ENCODE results near the gene OR52H1.

DNA sequence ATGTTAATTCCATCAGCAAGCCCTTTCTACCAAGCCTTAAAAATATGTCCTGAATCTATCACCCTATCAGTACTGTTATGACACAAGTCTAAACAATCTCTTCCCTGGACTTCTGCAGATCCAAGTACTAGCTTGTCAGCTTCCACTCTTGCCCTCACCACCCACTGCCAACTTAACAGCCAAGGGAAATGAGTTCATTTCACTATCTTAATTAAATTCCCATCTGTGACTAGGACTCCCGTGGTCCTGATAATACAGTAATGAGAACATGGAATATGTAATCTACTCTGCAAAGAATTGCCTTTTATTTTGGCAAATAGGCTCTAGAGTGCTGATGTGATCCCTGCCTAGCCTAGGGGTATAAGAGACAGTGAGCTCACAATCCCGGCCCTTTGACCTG lies 48.7 kb downstream of the OR52H1 start:
- TF ChIP-seq ELF1 (IDR thresholded peaks at IDR 0.05) (no peak), RAD21 (IDR thresholded peaks at IDR 0.05; ENCODE audit: low read length) (no peak), POLR2AphosphoS5 (IDR thresholded peaks at IDR 0.05; ENCODE audit: low read depth, low read length) (no peak), SMC3 (IDR thresholded peaks at IDR 0.05; ENCODE audit: low read depth, low read length) (no peak), EZH2phosphoT487 (IDR thresholded peaks at IDR 0.05; ENCODE audit: borderline replicate concordance, low read depth) (no peak), EP300 (IDR thresholded peaks at IDR 0.05; ENCODE audit: borderline replicate concordance in 1 of 2, low read depth in 1 of 2, low read length in 1 of 2) (no peak), FOXJ3 (CRISPR knock-in tag; IDR thresholded peaks at IDR 0.05) (no peak)
- TF ChIP-seq, protein P1, sequence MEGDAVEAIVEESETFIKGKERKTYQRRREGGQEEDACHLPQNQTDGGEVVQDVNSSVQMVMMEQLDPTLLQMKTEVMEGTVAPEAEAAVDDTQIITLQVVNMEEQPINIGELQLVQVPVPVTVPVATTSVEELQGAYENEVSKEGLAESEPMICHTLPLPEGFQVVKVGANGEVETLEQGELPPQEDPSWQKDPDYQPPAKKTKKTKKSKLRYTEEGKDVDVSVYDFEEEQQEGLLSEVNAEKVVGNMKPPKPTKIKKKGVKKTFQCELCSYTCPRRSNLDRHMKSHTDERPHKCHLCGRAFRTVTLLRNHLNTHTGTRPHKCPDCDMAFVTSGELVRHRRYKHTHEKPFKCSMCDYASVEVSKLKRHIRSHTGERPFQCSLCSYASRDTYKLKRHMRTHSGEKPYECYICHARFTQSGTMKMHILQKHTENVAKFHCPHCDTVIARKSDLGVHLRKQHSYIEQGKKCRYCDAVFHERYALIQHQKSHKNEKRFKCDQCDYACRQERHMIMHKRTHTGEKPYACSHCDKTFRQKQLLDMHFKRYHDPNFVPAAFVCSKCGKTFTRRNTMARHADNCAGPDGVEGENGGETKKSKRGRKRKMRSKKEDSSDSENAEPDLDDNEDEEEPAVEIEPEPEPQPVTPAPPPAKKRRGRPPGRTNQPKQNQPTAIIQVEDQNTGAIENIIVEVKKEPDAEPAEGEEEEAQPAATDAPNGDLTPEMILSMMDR (IDR thresholded peaks at IDR 0.05): no peak
- TF ChIP-seq, protein P2, sequence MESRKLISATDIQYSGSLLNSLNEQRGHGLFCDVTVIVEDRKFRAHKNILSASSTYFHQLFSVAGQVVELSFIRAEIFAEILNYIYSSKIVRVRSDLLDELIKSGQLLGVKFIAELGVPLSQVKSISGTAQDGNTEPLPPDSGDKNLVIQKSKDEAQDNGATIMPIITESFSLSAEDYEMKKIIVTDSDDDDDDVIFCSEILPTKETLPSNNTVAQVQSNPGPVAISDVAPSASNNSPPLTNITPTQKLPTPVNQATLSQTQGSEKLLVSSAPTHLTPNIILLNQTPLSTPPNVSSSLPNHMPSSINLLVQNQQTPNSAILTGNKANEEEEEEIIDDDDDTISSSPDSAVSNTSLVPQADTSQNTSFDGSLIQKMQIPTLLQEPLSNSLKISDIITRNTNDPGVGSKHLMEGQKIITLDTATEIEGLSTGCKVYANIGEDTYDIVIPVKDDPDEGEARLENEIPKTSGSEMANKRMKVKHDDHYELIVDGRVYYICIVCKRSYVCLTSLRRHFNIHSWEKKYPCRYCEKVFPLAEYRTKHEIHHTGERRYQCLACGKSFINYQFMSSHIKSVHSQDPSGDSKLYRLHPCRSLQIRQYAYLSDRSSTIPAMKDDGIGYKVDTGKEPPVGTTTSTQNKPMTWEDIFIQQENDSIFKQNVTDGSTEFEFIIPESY (IDR thresholded peaks at IDR 0.05; ENCODE audit: borderline replicate concordance, low read depth): no peak
- TF ChIP-seq, protein P3, sequence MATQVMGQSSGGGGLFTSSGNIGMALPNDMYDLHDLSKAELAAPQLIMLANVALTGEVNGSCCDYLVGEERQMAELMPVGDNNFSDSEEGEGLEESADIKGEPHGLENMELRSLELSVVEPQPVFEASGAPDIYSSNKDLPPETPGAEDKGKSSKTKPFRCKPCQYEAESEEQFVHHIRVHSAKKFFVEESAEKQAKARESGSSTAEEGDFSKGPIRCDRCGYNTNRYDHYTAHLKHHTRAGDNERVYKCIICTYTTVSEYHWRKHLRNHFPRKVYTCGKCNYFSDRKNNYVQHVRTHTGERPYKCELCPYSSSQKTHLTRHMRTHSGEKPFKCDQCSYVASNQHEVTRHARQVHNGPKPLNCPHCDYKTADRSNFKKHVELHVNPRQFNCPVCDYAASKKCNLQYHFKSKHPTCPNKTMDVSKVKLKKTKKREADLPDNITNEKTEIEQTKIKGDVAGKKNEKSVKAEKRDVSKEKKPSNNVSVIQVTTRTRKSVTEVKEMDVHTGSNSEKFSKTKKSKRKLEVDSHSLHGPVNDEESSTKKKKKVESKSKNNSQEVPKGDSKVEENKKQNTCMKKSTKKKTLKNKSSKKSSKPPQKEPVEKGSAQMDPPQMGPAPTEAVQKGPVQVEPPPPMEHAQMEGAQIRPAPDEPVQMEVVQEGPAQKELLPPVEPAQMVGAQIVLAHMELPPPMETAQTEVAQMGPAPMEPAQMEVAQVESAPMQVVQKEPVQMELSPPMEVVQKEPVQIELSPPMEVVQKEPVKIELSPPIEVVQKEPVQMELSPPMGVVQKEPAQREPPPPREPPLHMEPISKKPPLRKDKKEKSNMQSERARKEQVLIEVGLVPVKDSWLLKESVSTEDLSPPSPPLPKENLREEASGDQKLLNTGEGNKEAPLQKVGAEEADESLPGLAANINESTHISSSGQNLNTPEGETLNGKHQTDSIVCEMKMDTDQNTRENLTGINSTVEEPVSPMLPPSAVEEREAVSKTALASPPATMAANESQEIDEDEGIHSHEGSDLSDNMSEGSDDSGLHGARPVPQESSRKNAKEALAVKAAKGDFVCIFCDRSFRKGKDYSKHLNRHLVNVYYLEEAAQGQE (IDR thresholded peaks at IDR 0.05; ENCODE audit: low read depth, low read length): no peak

Measured in SK-N-SH (cell line).